Measurements from ENCODE around the gene EFNA5. TPM values are rescaled to one million over a fixed set of nuclear protein-coding genes. Genes with fewer than 3 reads are reported as not detected.

The EFNA5 gene
- total and polyA plus RNA-seq, 2 experiments from 2014 or later, result 0.64 to 0.86 TPM

DNA sequence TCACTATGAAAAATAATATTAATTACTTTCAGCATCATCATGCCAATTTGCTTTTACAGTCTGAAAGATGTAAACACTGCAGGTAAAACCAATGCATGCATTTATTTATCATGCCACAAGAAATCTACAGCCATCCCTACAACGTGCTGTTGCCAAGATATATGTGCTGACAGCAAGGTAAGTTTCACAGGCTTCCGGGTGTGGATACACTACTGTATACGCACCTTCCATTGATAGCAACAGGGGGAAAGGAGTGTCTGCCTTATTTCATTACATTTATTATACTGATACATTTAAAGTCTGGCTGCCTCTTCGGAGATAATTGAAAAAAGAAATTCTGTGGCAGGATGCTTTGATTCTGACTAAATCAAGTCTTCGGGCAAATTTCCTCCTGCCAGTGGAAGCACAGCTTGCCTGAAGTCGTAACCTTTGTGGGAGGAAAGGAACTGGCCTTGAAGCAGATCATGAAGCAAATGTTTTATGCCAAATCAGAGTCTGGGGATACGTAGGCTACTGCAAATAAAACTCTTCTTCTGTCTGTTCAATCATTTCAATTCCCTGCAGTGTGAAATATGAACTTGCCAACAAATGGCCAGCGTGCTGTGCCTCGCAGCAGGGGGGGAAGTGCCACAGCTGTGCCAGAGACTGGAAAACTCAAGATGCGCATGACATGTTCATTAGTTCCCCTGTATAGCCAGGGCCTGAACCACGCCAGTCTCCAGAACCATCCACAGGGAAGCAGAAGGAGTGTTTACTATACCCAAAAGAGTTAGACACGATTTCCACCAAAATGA lies 268.1 kb downstream of the EFNA5 start:
- 34 to 37% methylated on average over 12 of the region's 12 CpGs for WGBS, 2 experiments (ENCODE audit: low coverage in 1 of 2, low lambda C conversion rate in 2 of 2, missing lambda C conversion rate in 2 of 2)
- no peaks in the 10 kb centered on the region for H3F3A ChIP-seq (ENCODE audit: insufficient read depth)
- no peak for DNase-seq
- no peaks in the 10 kb centered on the region for H3K9me2 ChIP-seq (ENCODE audit: insufficient read depth)
- in situ Hi-C loops (cut with MboI), result no loop called here
- H2AFZ ChIP-seq, result no peak overlapping the region
- TF ChIP-seq EZH2phosphoT487 (IDR thresholded peaks at IDR 0.05; ENCODE audit: insufficient read depth, low read depth) (no peak), EZH2 (IDR thresholded peaks at IDR 0.05; ENCODE audit: insufficient read depth, poor library complexity, severe bottlenecking) (no peak)
- H3K4me1 ChIP-seq (ENCODE audit: insufficient read depth), result no peaks in the 10 kb centered on the region
- no peak overlapping the region for H3K4me3 ChIP-seq
- H3K79me2 ChIP-seq (ENCODE audit: insufficient read depth), result no peaks in the 10 kb centered on the region
- no peak overlapping the region for H3K27ac ChIP-seq
- peaks cover 39% of the 10 kb centered on the region; the same call in 1 of the 2 replicates for H3K27me3 ChIP-seq (replicated peaks; ENCODE audit: insufficient read depth)
- H3K9ac ChIP-seq, result no peak overlapping the region
- no peaks in the 10 kb centered on the region for H3K36me3 ChIP-seq (ENCODE audit: low read depth)
- H3K4me2 ChIP-seq (ENCODE audit: unreplicated experiment), result no peak overlapping the region
- H3K9me3 ChIP-seq (ENCODE audit: low read depth), result no peaks in the 10 kb centered on the region
- no peaks in the 10 kb centered on the region for H4K20me1 ChIP-seq (ENCODE audit: insufficient read depth)

- no peaks in the 10 kb centered on the region for H3F3A ChIP-seq (ENCODE audit: insufficient read depth)
- no peaks in the 10 kb centered on the region for H4K20me1 ChIP-seq (ENCODE audit: insufficient read depth)
- H3K9ac ChIP-seq, result no peak overlapping the region
- WGBS, 2 experiments (ENCODE audit: low coverage in 1 of 2, low lambda C conversion rate in 2 of 2, missing lambda C conversion rate in 2 of 2), result 64 to 65% methylated on average over 5 of the region's 5 CpGs
- TF ChIP-seq EZH2 (IDR thresholded peaks at IDR 0.05; ENCODE audit: insufficient read depth, poor library complexity, severe bottlenecking) (no peak), EZH2phosphoT487 (IDR thresholded peaks at IDR 0.05; ENCODE audit: insufficient read depth, low read depth) (no peak)
- H2AFZ ChIP-seq, result no peak overlapping the region
- H3K27ac ChIP-seq, result no peak overlapping the region
- H3K4me3 ChIP-seq, result no peak overlapping the region
- in situ Hi-C loops (cut with MboI), result no loop called here
- H3K79me2 ChIP-seq (ENCODE audit: insufficient read depth), result no peaks in the 10 kb centered on the region
- no peaks in the 10 kb centered on the region for H3K4me1 ChIP-seq (ENCODE audit: insufficient read depth)
- H3K36me3 ChIP-seq (ENCODE audit: low read depth), result no peaks in the 10 kb centered on the region
- no peak overlapping the region for H3K4me2 ChIP-seq (ENCODE audit: unreplicated experiment)
- H3K27me3 ChIP-seq (replicated peaks; ENCODE audit: insufficient read depth), result peaks cover 42% of the 10 kb centered on the region
- no peaks in the 10 kb centered on the region for H3K9me2 ChIP-seq (ENCODE audit: insufficient read depth)
- no peak for DNase-seq
- no peaks in the 10 kb centered on the region for H3K9me3 ChIP-seq (ENCODE audit: low read depth)
Measured at GRCh38 chr5:107401470-107402122, 269.1 kb downstream of the EFNA5 start.

GRCh38 chr5:107400328-107400727 lies 270.4 kb downstream of the EFNA5 start:
- WGBS, 2 experiments (ENCODE audit: low coverage in 1 of 2, low lambda C conversion rate in 2 of 2, missing lambda C conversion rate in 2 of 2), result 89 to 91% methylated on average over 2 of the region's 2 CpGs
- Histone ChIP-seq H3K9me3 (ENCODE audit: low read depth) (no peaks in the 10 kb centered on the region), H3K36me3 (ENCODE audit: low read depth) (no peaks in the 10 kb centered on the region), H3K9me2 (ENCODE audit: insufficient read depth) (no peaks in the 10 kb centered on the region), H3K4me1 (ENCODE audit: insufficient read depth) (no peaks in the 10 kb centered on the region), H3K27ac (no peak overlapping the region), H3K27me3 (replicated peaks; ENCODE audit: insufficient read depth) (peaks cover 49% of the 10 kb centered on the region), H4K20me1 (ENCODE audit: insufficient read depth) (no peaks in the 10 kb centered on the region), H3K79me2 (ENCODE audit: insufficient read depth) (no peaks in the 10 kb centered on the region), H3F3A (ENCODE audit: insufficient read depth) (no peaks in the 10 kb centered on the region), H3K9ac (no peak overlapping the region), H2AFZ (no peak overlapping the region), H3K4me3 (no peak overlapping the region), H3K4me2 (ENCODE audit: unreplicated experiment) (no peak overlapping the region)
- in situ Hi-C loops (cut with MboI), result no loop called here
- TF ChIP-seq EZH2 (IDR thresholded peaks at IDR 0.05; ENCODE audit: insufficient read depth, poor library complexity, severe bottlenecking) (no peak), EZH2phosphoT487 (IDR thresholded peaks at IDR 0.05; ENCODE audit: insufficient read depth, low read depth) (no peak)
- DNase-seq, result no peak

DNA sequence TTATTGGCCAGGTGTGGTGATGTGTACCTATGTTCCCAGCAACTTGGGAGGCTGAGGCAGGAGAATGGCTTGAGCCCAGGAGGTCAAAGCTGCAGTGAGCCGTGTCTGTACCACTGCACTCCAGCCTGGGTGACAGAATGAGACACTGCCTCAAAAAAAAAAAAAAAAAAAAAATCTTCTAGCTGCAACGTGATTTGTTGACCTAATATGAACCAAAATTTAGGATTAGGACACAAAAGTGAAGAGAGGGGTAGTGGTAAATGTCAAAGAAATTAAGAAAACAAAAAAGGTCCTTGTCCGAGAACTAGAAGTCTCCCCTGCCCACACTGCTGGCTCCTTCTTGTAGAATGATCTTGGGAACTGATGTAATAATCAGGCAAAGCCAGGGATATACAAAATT lies 272.0 kb downstream of the EFNA5 start:
- in situ Hi-C loops (cut with MboI), result no loop called here
- WGBS, 2 experiments (ENCODE audit: low coverage in 1 of 2, low lambda C conversion rate in 2 of 2, missing lambda C conversion rate in 2 of 2), result 57 to 62% methylated on average over 3 of the region's 3 CpGs

More for the DNA sequence above, 272.0 kb downstream of the EFNA5 start:
- Histone ChIP-seq H4K20me1 (ENCODE audit: insufficient read depth) (no peaks in the 10 kb centered on the region), H3K4me2 (ENCODE audit: unreplicated experiment) (no peak overlapping the region), H3K9ac (no peak overlapping the region), H3F3A (ENCODE audit: insufficient read depth) (no peaks in the 10 kb centered on the region), H3K27me3 (replicated peaks; ENCODE audit: insufficient read depth) (peaks cover 49% of the 10 kb centered on the region), H3K27ac (no peak overlapping the region), H2AFZ (no peak overlapping the region), H3K9me3 (ENCODE audit: low read depth) (no peaks in the 10 kb centered on the region), H3K79me2 (ENCODE audit: insufficient read depth) (no peaks in the 10 kb centered on the region), H3K4me1 (ENCODE audit: insufficient read depth) (no peaks in the 10 kb centered on the region), H3K9me2 (ENCODE audit: insufficient read depth) (no peaks in the 10 kb centered on the region), H3K4me3 (no peak overlapping the region), H3K36me3 (ENCODE audit: low read depth) (no peaks in the 10 kb centered on the region)
- DNase-seq, result no peak
- TF ChIP-seq EZH2 (IDR thresholded peaks at IDR 0.05; ENCODE audit: insufficient read depth, poor library complexity, severe bottlenecking) (no peak), EZH2phosphoT487 (IDR thresholded peaks at IDR 0.05; ENCODE audit: insufficient read depth, low read depth) (no peak)
